Left hindlimb (tissue), 1 donor: ENCODE data around the gene ILKAP.

Source experiments
- DNase-seq: peaks from one replicate; pipeline ENCODE4 v3.0.0-alpha.2; 2018

ILKAP gene

GRCh38 chr2:238133499-238134392 is 69.7 kb downstream of the ILKAP start:
- DNase-seq, result peak; percentile 22

- peak; percentile 24 for DNase-seq
These were observed 70.7 kb downstream of the ILKAP start for GRCh38 chr2:238132463-238133450.

GRCh38 chr2:238131761-238132462 is 71.6 kb downstream of the ILKAP start:
- peak; percentile 10 for DNase-seq

- DNase-seq, result peak; percentile 24
These were observed 72.5 kb downstream of the ILKAP start for GRCh38 chr2:238130696-238131628.

- peak; percentile 15 for DNase-seq
These were observed 73.3 kb downstream of the ILKAP start for GRCh38 chr2:238130111-238130695.

GRCh38 chr2:238129166-238130010 is 74.1 kb downstream of the ILKAP start:
- peak; percentile 13 for DNase-seq

- DNase-seq, result no peak
These were observed 74.9 kb downstream of the ILKAP start for GRCh38 chr2:238128534-238129001.

GRCh38 chr2:238128061-238128440 is 75.4 kb downstream of the ILKAP start:
- DNase-seq, result no peak

- peak; percentile 82 for DNase-seq
These were observed 76.1 kb downstream of the ILKAP start for GRCh38 chr2:238127165-238128060.

GRCh38 chr2:238126775-238127164 is 76.7 kb downstream of the ILKAP start:
- DNase-seq, result no peak

- peak; percentile 4 for DNase-seq
These were observed 77.2 kb downstream of the ILKAP start for GRCh38 chr2:238126338-238126737.

- no peak for DNase-seq
These were observed 78.2 kb downstream of the ILKAP start for GRCh38 chr2:238125127-238125885.

- DNase-seq, result no peak
These were observed 78.9 kb downstream of the ILKAP start for GRCh38 chr2:238124488-238125126.

- no peak for DNase-seq
These were observed 79.5 kb downstream of the ILKAP start for GRCh38 chr2:238123991-238124470.

- no peak for DNase-seq
These were observed 80.1 kb downstream of the ILKAP start for GRCh38 chr2:238123218-238123971.

GRCh38 chr2:238122287-238123217 is 80.9 kb downstream of the ILKAP start:
- DNase-seq, result no peak
